Measurements from ENCODE around the gene HSD11B2. TPM values are rescaled to one million over a fixed set of nuclear protein-coding genes. Genes with fewer than 3 reads are reported as not detected.

Gene HSD11B2
- total and polyA plus RNA-seq, 10 of the 15 experiments (the other 5 are each of a cell fraction or from before 2014, with no cell fraction given) = 0.09 to 0.34 (median 0.21) TPM; not detected in 2

GRCh38 chr16:67451704-67452435, 20.9 kb downstream of the HSD11B2 start:
- Histone ChIP-seq H3K36me3 (ENCODE audit: control insufficient read depth in 2 of 2, insufficient read depth in 2 of 2, low read length in 1 of 2) (peaks cover 10 to 14% of the 10 kb centered on the region in 2 experiments; a peak in 3 of 4 replicates), H4K20me1 (ENCODE audit: control insufficient read depth, insufficient read depth) (peaks cover 5% of the 10 kb centered on the region; the same call in 1 of the 2 replicates), H3K4me2 (ENCODE audit: control insufficient read depth, insufficient read depth) (no peak overlapping the region), H3K4me3 (no peak overlapping the region), H3K9ac (ENCODE audit: control insufficient read depth, insufficient read depth, low read length) (no peak overlapping the region), H3K9me3 (replicated peaks; ENCODE audit: control insufficient read depth, insufficient read depth, low read length) (no peaks in the 10 kb centered on the region), H3K27me3 (replicated peaks in 1 of 2; ENCODE audit: control insufficient read depth in 2 of 2, insufficient read depth in 2 of 2, low read length in 1 of 2) (no peaks in the 10 kb centered on the region), H3K79me2 (ENCODE audit: control insufficient read depth, insufficient read depth, low read length) (no peaks in the 10 kb centered on the region), H2AFZ (ENCODE audit: control insufficient read depth, low read depth, low read length) (no peak overlapping the region), H3K27ac (ENCODE audit: control insufficient read depth, insufficient read depth) (no peak overlapping the region), H3K4me1 (ENCODE audit: control insufficient read depth, insufficient read depth, low read length) (no peaks in the 10 kb centered on the region)
- in situ Hi-C loops (cut with MboI) = no loop called here
- no peak for ATAC-seq
- BruUV-seq (replicated peaks) = no TSS peak
- WGBS (ENCODE audit: insufficient coverage, insufficient replicate concordance, low lambda C conversion rate, missing lambda C conversion rate) = 100% methylated on average over 2 of the region's 2 CpGs
- CTCF ChIA-PET = interaction anchor here (1.5 kb wide), 2 partner anchors 29 to 37 kb away, joined by 3 read pairs; partner anchors contain the start of gene ATP6V0D1
- FAIRE-seq = no peak
- DNase-seq (ENCODE audit: low read depth, low spot score) = no peak
- POLR2A ChIA-PET = interaction anchor here (0.5 kb wide), 1 partner anchor 115 kb away, joined by 5 read pairs; no protein-coding TSS in a partner anchor
- intact Hi-C loops (cut with micrococcal nuclease; ENCODE audit: unreplicated experiment) = no loop called here
- RAD21 ChIA-PET (ENCODE audit: unreplicated experiment) = interaction anchor here (0.5 to 1.7 kb wide), 3 partner anchors 16 to 185 kb away, joined by 3 to 5 read pairs (median 4); no protein-coding TSS in a partner anchor
- SMC1A ChIA-PET (ENCODE audit: uncharacterized antibody, unreplicated experiment) = interaction anchor here (0.5 to 0.9 kb wide), 2 partner anchors 17 to 19 kb away, joined by 4 to 5 read pairs; no protein-coding TSS in a partner anchor
- TF ChIP-seq ZBTB4 (CRISPR knock-in tag; IDR thresholded peaks at IDR 0.05) (no peak), IRF3 (IDR thresholded peaks at IDR 0.05) (no peak), NFIC (IDR thresholded peaks at IDR 0.05; ENCODE audit: low read depth, low read length) (no peak), USF1 (IDR thresholded peaks at IDR 0.05; ENCODE audit: borderline replicate concordance, extremely low read length, insufficient read depth, low read depth, low read length) (no peak), ETV6 (conservative IDR thresholded peaks at IDR 0.05 in 1 of 2, IDR thresholded peaks at IDR 0.05 in 1 of 2; ENCODE audit: borderline replicate concordance in 1 of 2, low read depth in 1 of 2) (no peak), PAX5 (IDR thresholded peaks at IDR 0.05; ENCODE audit: borderline replicate concordance, low read depth, low read length) (no peak), BCL11A (IDR thresholded peaks at IDR 0.05; ENCODE audit: low read depth, low read length) (no peak), HDAC6 (IDR thresholded peaks at IDR 0.05; ENCODE audit: unreplicated experiment) (no peak), POLR2AphosphoS5 (IDR thresholded peaks at IDR 0.05; ENCODE audit: low read length) (no peak), NRF1 (conservative IDR thresholded peaks at IDR 0.05; ENCODE audit: low read depth, low read length) (no peak)
- TF ChIP-seq, protein P1, sequence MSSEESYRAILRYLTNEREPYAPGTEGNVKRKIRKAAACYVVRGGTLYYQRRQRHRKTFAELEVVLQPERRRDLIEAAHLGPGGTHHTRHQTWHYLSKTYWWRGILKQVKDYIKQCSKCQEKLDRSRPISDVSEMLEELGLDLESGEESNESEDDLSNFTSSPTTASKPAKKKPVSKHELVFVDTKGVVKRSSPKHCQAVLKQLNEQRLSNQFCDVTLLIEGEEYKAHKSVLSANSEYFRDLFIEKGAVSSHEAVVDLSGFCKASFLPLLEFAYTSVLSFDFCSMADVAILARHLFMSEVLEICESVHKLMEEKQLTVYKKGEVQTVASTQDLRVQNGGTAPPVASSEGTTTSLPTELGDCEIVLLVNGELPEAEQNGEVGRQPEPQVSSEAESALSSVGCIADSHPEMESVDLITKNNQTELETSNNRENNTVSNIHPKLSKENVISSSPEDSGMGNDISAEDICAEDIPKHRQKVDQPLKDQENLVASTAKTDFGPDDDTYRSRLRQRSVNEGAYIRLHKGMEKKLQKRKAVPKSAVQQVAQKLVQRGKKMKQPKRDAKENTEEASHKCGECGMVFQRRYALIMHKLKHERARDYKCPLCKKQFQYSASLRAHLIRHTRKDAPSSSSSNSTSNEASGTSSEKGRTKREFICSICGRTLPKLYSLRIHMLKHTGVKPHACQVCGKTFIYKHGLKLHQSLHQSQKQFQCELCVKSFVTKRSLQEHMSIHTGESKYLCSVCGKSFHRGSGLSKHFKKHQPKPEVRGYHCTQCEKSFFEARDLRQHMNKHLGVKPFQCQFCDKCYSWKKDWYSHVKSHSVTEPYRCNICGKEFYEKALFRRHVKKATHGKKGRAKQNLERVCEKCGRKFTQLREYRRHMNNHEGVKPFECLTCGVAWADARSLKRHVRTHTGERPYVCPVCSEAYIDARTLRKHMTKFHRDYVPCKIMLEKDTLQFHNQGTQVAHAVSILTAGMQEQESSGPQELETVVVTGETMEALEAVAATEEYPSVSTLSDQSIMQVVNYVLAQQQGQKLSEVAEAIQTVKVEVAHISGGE (CRISPR knock-in tag; IDR thresholded peaks at IDR 0.05) = no peak
- TF ChIP-seq, protein P2, sequence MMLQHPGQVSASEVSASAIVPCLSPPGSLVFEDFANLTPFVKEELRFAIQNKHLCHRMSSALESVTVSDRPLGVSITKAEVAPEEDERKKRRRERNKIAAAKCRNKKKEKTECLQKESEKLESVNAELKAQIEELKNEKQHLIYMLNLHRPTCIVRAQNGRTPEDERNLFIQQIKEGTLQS (IDR thresholded peaks at IDR 0.05; ENCODE audit: borderline replicate concordance, extremely low read depth, low read depth, low read length) = no peak
